H1 (cell line): Measurements from ENCODE around the gene PRRX2. TPM values are rescaled to one million over a fixed set of nuclear protein-coding genes. Genes with fewer than 3 reads are reported as not detected.

ENCODE experiments used
- KDM1A ChIP-seq: fragments of 200-600, 300-600 bp; sonication (generic); IDR thresholded peaks from 2 replicates; pipeline ENCODE4 v1.7.1; 2016; ENCODE audit warnings: mild to moderate bottlenecking, low read length, borderline replicate concordance
- SAP30 ChIP-seq: fragments of 300-600 bp; sonication (generic); IDR thresholded peaks from 2 replicates; pipeline ENCODE4 v1.7.1; 2012; ENCODE audit warnings: low read length, moderate library complexity, mild to moderate bottlenecking, inconsistent platforms; ENCODE audit not compliant: insufficient read depth, insufficient replicate concordance
- polyA plus RNA-seq, 7 experiments: library from polyadenylated mRNA; depleted of rRNA in 3 of 7; stranded (reverse) in 5 of 7; unstranded in 2 of 7; fragments of >200 nt in 5 of 7; fragments of 200-250 nt in 2 of 7; gene quantifications; 1 replicate in 5 of 7; 2 replicates in 1 of 7; 4 replicates in 1 of 7; pipeline versions ENCODE4 v1.2.1 to v1.2.3, GENCODE V29; 2011 to 2013; ENCODE audit warnings: missing spikeins in 2 of 7, mixed read lengths in 2 of 7
- total RNA-seq: library from RNA; stranded (reverse); fragmentation: NEBNext Ultra II Directional; extraction: Animal tissue kit (Norgen Biotek cat#: 25700); gene quantifications from 2 replicates; pipeline ENCODE4 v1.2.1, GENCODE V29; 2021

Gene PRRX2
- total and polyA plus RNA-seq, 2 of the 8 experiments (the other 6 are each of a cell fraction or from before 2014, with no cell fraction given): 5.8 to 9.2 TPM

DNA sequence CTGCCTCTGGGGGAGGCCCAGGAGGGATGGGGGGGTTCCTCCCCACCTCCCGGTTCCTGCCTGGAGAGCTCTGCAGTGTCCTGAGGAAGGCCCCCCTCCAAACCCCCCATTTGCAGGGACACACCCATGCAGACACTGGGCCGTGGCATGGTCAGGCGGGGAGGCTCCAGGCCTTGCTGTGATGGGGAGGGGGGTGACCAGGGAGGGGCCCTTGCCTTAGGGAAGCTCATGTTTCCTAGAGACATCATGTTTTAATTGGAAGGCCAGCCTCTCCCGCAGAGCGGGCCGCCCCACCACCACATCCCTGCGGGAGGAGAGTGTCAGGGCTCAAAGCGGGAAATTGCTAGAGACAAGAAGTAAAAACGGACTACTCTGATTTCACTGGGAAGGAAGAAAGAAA, 12.0 kb downstream of the PRRX2 start (continued):
- TF ChIP-seq KDM1A: no peak
- TF ChIP-seq SAP30: no peak
- TF ChIP-seq, all 59 proteins: peak for 0
